OCI-LY7 (cell line): ENCODE results near the gene THBD. TPM values are rescaled to one million over a fixed set of nuclear protein-coding genes. Genes with fewer than 3 reads are reported as not detected.

Source experiments
- Bru-seq: library from RNA; stranded (reverse); fragments of 400-500 nt; gene quantifications from one replicate; lab custom pipeline; 2021; lab: Mats Ljungman, UMichigan
- BruChase-seq, 2 experiments: library from RNA; stranded (reverse); fragments of 400-500 nt; gene quantifications; one replicate each; lab custom pipeline; 2021; lab: Mats Ljungman, UMichigan
- BruUV-seq: library from RNA; stranded (reverse); fragments of 400-500 nt; replicated peaks from 2 replicates; lab custom pipeline; 2021; lab: Mats Ljungman, UMichigan
- CTCF ChIA-PET: fragments of 300-600 bp; sonication (Branson Sonifier 250); formaldehyde crosslinking; loops from one replicate; lab custom pipeline; 2022; ENCODE audit warnings: antibody characterized with exemption; ENCODE audit not compliant: unreplicated experiment; lab: Charles Lee
- POLR2A ChIA-PET: fragments of 300-600 bp; sonication (Branson Sonifier 250); formaldehyde crosslinking; loops from one replicate; lab custom pipeline; 2022; ENCODE audit warnings: antibody characterized with exemption; lab: Charles Lee
- DNase-seq: peaks from one replicate; pipeline ENCODE4 v3.0.0-alpha.2; 2015; ENCODE audit warnings: low spot score
- H2AFZ ChIP-seq: fragments of 200-600 bp; sonication (generic), shearing (Covaris generic); 2 replicates; pipeline ENCODE4 v1.6.1; 2014; ENCODE audit warnings: mild to moderate bottlenecking, antibody characterized with exemption, low read length, moderate library complexity
- H3K27ac ChIP-seq: fragments of 200-600 bp; sonication (generic); 2 replicates; pipeline ENCODE4 v1.5.1; 2014; ENCODE audit warnings: mixed run types, low read depth, mild to moderate bottlenecking, moderate library complexity, low read length, inconsistent platforms; ENCODE audit not compliant: poor library complexity, severe bottlenecking
- H3K36me3 ChIP-seq: fragments of 200-600 bp; sonication (generic); 2 replicates; pipeline ENCODE4 v1.6.1; 2014; ENCODE audit warnings: mild to moderate bottlenecking, antibody characterized with exemption, low read length, moderate library complexity, mixed read lengths; ENCODE audit not compliant: insufficient read depth
- H3K4me1 ChIP-seq: fragments of 200-600 bp; sonication (generic); 2 replicates; pipeline ENCODE4 v1.5.1; 2014; ENCODE audit warnings: mild to moderate bottlenecking, low read length; ENCODE audit not compliant: insufficient read depth, poor library complexity, severe bottlenecking
- H3K4me2 ChIP-seq: fragments of 200-600 bp; sonication (generic); 2 replicates; pipeline ENCODE4 v1.6.1; 2014; ENCODE audit warnings: mild to moderate bottlenecking, low read length
- H3K4me3 ChIP-seq: fragments of 200-600 bp; sonication (generic); 2 replicates; pipeline ENCODE4 v1.5.1; 2014; ENCODE audit warnings: mild to moderate bottlenecking, low read depth, low read length; ENCODE audit not compliant: poor library complexity, severe bottlenecking
- H3K79me2 ChIP-seq: fragments of 200-600 bp; sonication (generic); 2 replicates; pipeline ENCODE4 v1.6.1; 2016; ENCODE audit warnings: low read depth, mild to moderate bottlenecking, low read length, moderate library complexity, mixed read lengths; ENCODE audit not compliant: insufficient read depth
- H3K9me2 ChIP-seq: fragments of 200-600 bp; sonication (generic); 2 replicates; pipeline ENCODE4 v1.6.1; 2016; ENCODE audit warnings: mild to moderate bottlenecking, low read length, mixed read lengths; ENCODE audit not compliant: insufficient read depth
- H3K9me3 ChIP-seq: fragments of 200-600 bp; sonication (generic); 2 replicates; pipeline ENCODE4 v1.6.1; 2014; ENCODE audit warnings: mild to moderate bottlenecking, mixed run types, low read length, mixed read lengths
- H4K20me1 ChIP-seq: fragments of 200-600 bp; sonication (generic); 2 replicates; pipeline ENCODE4 v1.6.1; 2014; ENCODE audit warnings: mild to moderate bottlenecking, antibody characterized with exemption, low read length, moderate library complexity, mixed read lengths; ENCODE audit not compliant: insufficient read depth
- CTCF ChIP-seq: fragments of 200-600 bp; sonication (generic); conservative IDR thresholded peaks from 2 replicates; pipeline ENCODE4 v1.5.1; 2014; ENCODE audit warnings: mild to moderate bottlenecking, antibody characterized with exemption, low read length, moderate library complexity, mixed read lengths
- EZH2phosphoT487 ChIP-seq: fragments of 200-600 bp; sonication (generic); IDR thresholded peaks from 2 replicates; pipeline ENCODE4 v1.6.1; 2018; ENCODE audit warnings: low read depth, borderline replicate concordance, mild to moderate bottlenecking, mixed run types, antibody characterized with exemption, low read length, moderate library complexity, mixed read lengths
- intact Hi-C: fragments of 100-400 bp; cut with micrococcal nuclease; formaldehyde crosslinking; loops from one replicate; pipeline ENCODE4 v1.10.0; 2022; ENCODE audit not compliant: unreplicated experiment
- long read RNA-seq: library from polyadenylated mRNA; stranded (forward); transcript quantifications from one replicate; pipeline ENCODE4 v2.0.0, GENCODE V29; 2022
- total RNA-seq, 2 experiments: library from RNA; depleted of rRNA in 1 of 2; stranded (reverse); fragments of >200 nt in 1 of 2; shearing (Covaris generic) in 1 of 2; gene quantifications; 2 replicates each; pipeline ENCODE4 v1.2.3, GENCODE V29; 2014 to 2022

THBD gene, protein sequence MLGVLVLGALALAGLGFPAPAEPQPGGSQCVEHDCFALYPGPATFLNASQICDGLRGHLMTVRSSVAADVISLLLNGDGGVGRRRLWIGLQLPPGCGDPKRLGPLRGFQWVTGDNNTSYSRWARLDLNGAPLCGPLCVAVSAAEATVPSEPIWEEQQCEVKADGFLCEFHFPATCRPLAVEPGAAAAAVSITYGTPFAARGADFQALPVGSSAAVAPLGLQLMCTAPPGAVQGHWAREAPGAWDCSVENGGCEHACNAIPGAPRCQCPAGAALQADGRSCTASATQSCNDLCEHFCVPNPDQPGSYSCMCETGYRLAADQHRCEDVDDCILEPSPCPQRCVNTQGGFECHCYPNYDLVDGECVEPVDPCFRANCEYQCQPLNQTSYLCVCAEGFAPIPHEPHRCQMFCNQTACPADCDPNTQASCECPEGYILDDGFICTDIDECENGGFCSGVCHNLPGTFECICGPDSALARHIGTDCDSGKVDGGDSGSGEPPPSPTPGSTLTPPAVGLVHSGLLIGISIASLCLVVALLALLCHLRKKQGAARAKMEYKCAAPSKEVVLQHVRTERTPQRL
- total RNA-seq (2014; rRNA removed; shearing (Covaris generic)) (not detected in 2 replicates), total RNA-seq (2022) (not detected in 2 replicates), Bru-seq, nascent RNA (not detected), BruChase-seq, experiment 1, labeled RNA remaining after a 6-hour chase (percentile 14 among the genes with signal in this experiment), BruChase-seq, experiment 2, labeled RNA remaining after a 2-hour chase (not detected)
- long read RNA-seq: 0 reads

DNA sequence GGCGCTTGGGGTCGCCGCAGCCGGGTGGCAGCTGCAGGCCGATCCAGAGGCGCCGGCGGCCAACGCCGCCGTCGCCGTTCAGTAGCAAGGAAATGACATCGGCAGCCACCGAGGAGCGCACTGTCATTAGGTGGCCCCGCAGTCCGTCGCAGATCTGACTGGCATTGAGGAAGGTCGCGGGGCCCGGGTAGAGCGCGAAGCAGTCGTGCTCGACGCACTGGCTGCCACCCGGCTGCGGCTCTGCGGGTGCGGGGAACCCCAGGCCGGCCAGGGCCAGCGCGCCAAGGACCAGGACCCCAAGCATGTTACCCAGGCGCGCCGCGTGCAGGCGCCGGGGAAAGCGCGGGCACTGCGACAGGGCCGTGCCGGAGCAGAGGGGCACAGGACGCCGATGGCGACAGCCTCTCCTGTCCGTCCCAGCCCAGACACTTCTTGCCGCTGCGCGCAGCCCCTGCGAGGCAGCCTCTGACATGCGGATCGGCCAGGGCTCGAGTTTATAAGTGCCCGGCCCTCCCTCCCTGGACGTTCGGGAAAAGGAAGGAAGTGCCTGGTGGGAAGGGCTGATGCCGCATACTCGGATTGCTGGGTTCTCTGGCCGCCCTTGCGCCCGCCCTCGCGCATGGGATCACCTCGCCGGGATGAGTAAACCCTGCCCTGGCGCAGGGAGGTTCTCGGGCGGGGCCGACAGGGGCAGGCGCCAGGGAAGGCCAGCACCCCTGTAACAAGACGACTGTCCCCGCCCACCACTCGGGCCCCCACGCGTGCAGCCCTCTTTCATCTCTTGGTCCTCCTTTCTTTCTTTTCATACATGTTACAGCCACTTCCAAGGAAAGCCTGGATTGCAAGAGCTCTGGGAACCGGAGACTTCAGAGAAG, at the start of gene THBD:
TSS of gene THBD (minus strand) at position 472 of the 875 bp plus-strand sequence. CDS start at position 304, 168 bp downstream.
- no peak within 1 kb of the TSS for H3K4me3 ChIP-seq
- H3K79me2 ChIP-seq: no peaks in the 10 kb centered on the region
- BruUV-seq: no TSS peak
- intact Hi-C loops: no loop called here
- DNase-seq: no peak
- H4K20me1 ChIP-seq: no peaks in the 10 kb centered on the region
- CTCF ChIA-PET: no interaction called here
- no peaks in the 10 kb centered on the region for H3K9me2 ChIP-seq
- no peaks in the 10 kb centered on the region for H3K4me1 ChIP-seq
- POLR2A ChIA-PET: no interaction called here
- H3K4me2 ChIP-seq: no peak within 1 kb of the TSS
- H3K36me3 ChIP-seq: no peaks in the 10 kb centered on the region
- TF ChIP-seq CTCF (no peak), EZH2phosphoT487 (no peak)
- H2AFZ ChIP-seq: no peak within 1 kb of the TSS
- no peaks in the 10 kb centered on the region for H3K9me3 ChIP-seq
- H3K27ac ChIP-seq: no peak within 1 kb of the TSS

DNA sequence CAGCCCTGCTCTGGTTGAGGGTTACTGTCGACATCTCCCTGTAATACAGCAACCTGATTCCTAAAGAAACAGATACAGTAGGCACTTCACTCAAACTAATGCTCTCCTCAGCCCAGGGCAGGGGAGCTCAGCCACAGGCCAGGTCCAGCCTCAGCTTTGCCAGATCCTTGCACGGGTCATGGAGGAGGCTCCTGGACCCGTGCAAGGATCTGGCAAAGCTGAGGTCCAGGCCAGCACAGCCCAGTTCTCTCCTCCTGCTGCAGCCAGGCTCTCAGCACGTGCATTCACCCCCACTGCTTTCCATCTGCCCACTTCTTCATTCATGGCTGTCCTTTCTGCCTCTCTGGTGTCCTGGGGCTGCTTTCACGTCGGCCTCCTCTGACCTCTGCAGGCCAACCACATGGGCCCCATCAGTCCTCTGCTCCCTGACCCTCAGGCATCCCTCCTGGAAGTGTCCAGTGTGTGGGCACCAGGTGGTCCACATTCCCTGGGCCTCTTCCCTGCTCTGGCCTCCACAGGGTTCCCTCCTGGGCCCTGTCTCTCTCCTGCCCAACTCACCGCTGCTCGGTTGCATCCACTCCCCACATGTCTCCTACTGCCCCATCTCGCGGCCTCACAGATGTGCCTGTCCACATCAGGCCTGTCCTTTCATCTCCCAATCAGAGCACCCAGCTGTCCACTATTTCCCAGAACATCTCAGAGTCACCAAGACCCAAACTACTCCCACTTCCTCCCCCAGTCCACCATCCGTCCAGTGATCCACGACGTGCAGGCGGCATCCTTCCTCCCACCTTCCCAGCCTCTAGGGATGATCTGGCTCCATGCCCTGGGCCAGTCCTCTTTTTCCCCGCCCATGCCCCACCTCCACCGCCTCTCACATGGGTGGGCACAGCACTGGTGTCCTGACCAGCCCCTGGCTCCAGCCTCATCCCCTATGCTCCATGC, 48.4 kb upstream of the THBD start:
- POLR2A ChIA-PET: interaction anchor here (0.7 kb wide), 1 partner anchor 12 kb away, joined by 4 read pairs; no protein-coding TSS in a partner anchor
- no peak overlapping the region for H3K4me2 ChIP-seq
- no TSS peak for BruUV-seq
- H3K36me3 ChIP-seq: no peaks in the 10 kb centered on the region
- no peaks in the 10 kb centered on the region for H4K20me1 ChIP-seq
- H3K9me2 ChIP-seq: no peaks in the 10 kb centered on the region
- no peak overlapping the region for H3K27ac ChIP-seq
- CTCF ChIA-PET: no interaction called here
- TF ChIP-seq CTCF (no peak), EZH2phosphoT487 (no peak)
- no peak for DNase-seq
- intact Hi-C loops: no loop called here
- no peak overlapping the region for H2AFZ ChIP-seq
- H3K4me3 ChIP-seq: no peak overlapping the region
- H3K9me3 ChIP-seq: no peaks in the 10 kb centered on the region
- H3K79me2 ChIP-seq: no peaks in the 10 kb centered on the region
- H3K4me1 ChIP-seq: no peaks in the 10 kb centered on the region
